GM13976 (cell line): ENCODE results near the gene RASGRP4.
"Not testable (repeated sequence)": the region's sequence is repeated elsewhere in the genome, so short reads cannot be mapped to it uniquely, and the experiment has no call there.

Source experiments
- DNase-seq: peaks from one replicate; pipeline ENCODE4 v3.0.0; 2012; ENCODE audit warnings: low spot score
- CTCF ChIP-seq: IDR thresholded peaks from 2 replicates; pipeline ENCODE4 v1.5.1; 2012; ENCODE audit warnings: borderline replicate concordance, mild to moderate bottlenecking; ENCODE audit not compliant: insufficient read depth; ENCODE audit errors: extremely low read depth, missing control alignments, control extremely low read depth
- in situ Hi-C: fragments of 300-500 bp; cut with MboI; formaldehyde crosslinking; loops from one replicate; pipeline ENCODE4 v1.12.0; 2022; ENCODE audit warnings: low sequenced_read_pairs, mixed read lengths, inconsistent platforms; ENCODE audit not compliant: unreplicated experiment

RASGRP4 gene

GRCh38 chr19:38425810-38426466 is at the start of gene RASGRP4:
Gene RASGRP4, minus strand, starts transcription at chr19:38426219. Its CDS starts 128 bp downstream, at chr19:38426091.
- TF ChIP-seq CTCF: no peak
- peak; percentile 70 for DNase-seq
- in situ Hi-C loops: no loop called here

- TF ChIP-seq CTCF: no peak
- DNase-seq: no peak
- in situ Hi-C loops: no loop called here
Measured at GRCh38 chr19:38475176-38475575, 49.2 kb upstream of the RASGRP4 start.

- no peak for TF ChIP-seq CTCF
- in situ Hi-C loops: no loop called here
- DNase-seq: no peak
Measured at GRCh38 chr19:38473201-38473600, 47.2 kb upstream of the RASGRP4 start.

- in situ Hi-C loops, DNase-seq: not testable (repeated sequence)
Measured at GRCh38 chr19:38472725-38473124, 46.7 kb upstream of the RASGRP4 start.

GRCh38 chr19:38470788-38471480 is 44.9 kb upstream of the RASGRP4 start:
- TF ChIP-seq CTCF: no peak
- in situ Hi-C loops: no loop called here
- no peak for DNase-seq

- in situ Hi-C loops: no loop called here
- TF ChIP-seq CTCF: no peak
- no peak for DNase-seq
Measured at GRCh38 chr19:38469151-38469550, 43.1 kb upstream of the RASGRP4 start.
